ENCODE measurements around the gene FTSJ1. TPM values are rescaled to one million over a fixed set of nuclear protein-coding genes. Genes with fewer than 3 reads are reported as not detected.

FTSJ1 gene
- total RNA-seq, 1 experiment from 2014 or later: 49.4 TPM

GRCh38 chrX:48515842-48516241, 39.8 kb downstream of the FTSJ1 start:
- Histone ChIP-seq H2BK120ac (ENCODE audit: low read depth, low read length, poor library complexity, severe bottlenecking) (no peak overlapping the region), H2BK5ac (ENCODE audit: insufficient read length, low read length) (no peak overlapping the region), H3K4ac (ENCODE audit: low read depth, low read length) (no peak overlapping the region), H2AFZ (ENCODE audit: low read length) (no peak overlapping the region), H3K14ac (ENCODE audit: insufficient read depth, low read length) (no peak overlapping the region), H4K8ac (replicated peaks; ENCODE audit: insufficient read length, low read depth, low read length) (no peak overlapping the region), H3K18ac (ENCODE audit: insufficient read length, low read depth, low read length) (no peak overlapping the region), H3K79me2 (ENCODE audit: insufficient read depth, low read length) (no peaks in the 10 kb centered on the region), H4K20me1 (ENCODE audit: control insufficient read depth, insufficient read depth, insufficient read length) (no peaks in the 10 kb centered on the region), H4K91ac (ENCODE audit: insufficient read length, low read depth, low read length) (no peak overlapping the region), H3K9me3 (ENCODE audit: control insufficient read depth, low read depth, low read length) (peaks cover 41% of the 10 kb centered on the region), H3K9ac (ENCODE audit: extremely low read depth, insufficient read length, low read length) (no peak overlapping the region), H2BK12ac (ENCODE audit: insufficient read length, low read depth, low read length) (no peak overlapping the region), H2AK5ac (ENCODE audit: insufficient read length, low read length) (no peak overlapping the region), H3K56ac (ENCODE audit: insufficient read length, low read depth, low read length) (no peak overlapping the region), H3K23me2 (ENCODE audit: insufficient read length, low read depth, low read length, poor library complexity, severe bottlenecking) (no peaks in the 10 kb centered on the region), H3K4me2 (ENCODE audit: insufficient read depth, insufficient read length, low read length) (no peak overlapping the region), H3K4me1 (ENCODE audit: insufficient read depth, low read length) (no peaks in the 10 kb centered on the region), H2BK15ac (ENCODE audit: low read depth, low read length) (no peak overlapping the region), H3K27me3 (ENCODE audit: insufficient read depth, low read length) (no peaks in the 10 kb centered on the region), H2BK20ac (ENCODE audit: low read depth, low read length, poor library complexity, severe bottlenecking) (no peak overlapping the region), H3K23ac (ENCODE audit: insufficient read length, low read depth, low read length) (no peak overlapping the region), H3K79me1 (ENCODE audit: insufficient read depth, low read depth, low read length, poor library complexity, severe bottlenecking) (no peaks in the 10 kb centered on the region), H4K5ac (ENCODE audit: insufficient read length, low read depth, low read length) (no peak overlapping the region), H3T11ph (ENCODE audit: low read length) (no peak overlapping the region), H3K27ac (ENCODE audit: insufficient read length, low read depth, low read length) (no peak overlapping the region)
- no peak for TF ChIP-seq CTCF (conservative IDR thresholded peaks at IDR 0.05)
- H3K4me3 Mint-ChIP-seq: no peak overlapping the region
- peaks cover 20 to 28% (median 25%) of the 10 kb centered on the region in 3 experiments; a peak in 6 of 7 replicates for H3K36me3 Mint-ChIP-seq (ENCODE audit: insufficient read depth in 1 of 3, low read depth in 3 of 3)
- H3K9me3 Mint-ChIP-seq: peaks cover 58 to 80% of the 10 kb centered on the region in 2 experiments
- no CpG with 5 or more reads among the region's 10 CpGs for WGBS (ENCODE audit: extremely low coverage, insufficient read length, low lambda C conversion rate)
- H3K4me1 Mint-ChIP-seq: peaks cover 2 to 4% of the 10 kb centered on the region in 2 experiments; a peak in 3 of 4 replicates
- DNase-seq: no peak
- H3K27ac Mint-ChIP-seq: no peak overlapping the region
- H3K27me3 Mint-ChIP-seq (ENCODE audit: low read depth): peaks cover 2% of the 10 kb centered on the region

Measured in H9 (cell line).